Measurements from ENCODE around the gene KLK2. TPM values are rescaled to one million over a fixed set of nuclear protein-coding genes. Genes with fewer than 3 reads are reported as not detected.

KLK2 gene
- total and polyA plus RNA-seq, 2 of the 4 experiments (the other 2 are of a cell fraction) = not detected

- Histone ChIP-seq H3K18ac (ENCODE audit: low read depth, low read length) (no peak overlapping the region), H3K79me1 (ENCODE audit: low read depth in 1 of 2, low read length in 2 of 2) (no peaks in the 10 kb centered on the region), H4K91ac (ENCODE audit: insufficient read depth, low read depth, low read length) (no peak overlapping the region), H3K4me1 (ENCODE audit: control insufficient read depth, insufficient read depth, low read length) (no peaks in the 10 kb centered on the region), H3K4me2 (ENCODE audit: low read depth, low read length) (no peak overlapping the region), H4K8ac (ENCODE audit: low read depth in 2 of 2, low read length in 2 of 2) (no peak overlapping the region), H3K9ac (ENCODE audit: low read depth, low read length) (no peak overlapping the region), H3K9me3 (ENCODE audit: control insufficient read depth, insufficient read depth, low read length) (no peaks in the 10 kb centered on the region), H2BK20ac (ENCODE audit: low read depth, low read length) (no peak overlapping the region), H4K5ac (ENCODE audit: low read depth, low read length) (no peak overlapping the region), H2AK9ac (replicated peaks; ENCODE audit: low read depth, low read length, poor library complexity) (no peak overlapping the region), H3K4me3 (ENCODE audit: insufficient read depth, low read depth, low read length) (no peak overlapping the region), H2BK120ac (ENCODE audit: low read depth, low read length) (no peak overlapping the region), H3K27me3 (ENCODE audit: control insufficient read depth, insufficient read depth, low read length) (peaks cover 11% of the 10 kb centered on the region), H3K23ac (ENCODE audit: low read depth, low read length) (no peak overlapping the region), H3K36me3 (ENCODE audit: control insufficient read depth, insufficient read depth, low read length) (no peaks in the 10 kb centered on the region), H2BK15ac (ENCODE audit: low read depth, low read length) (no peak overlapping the region), H3K27ac (ENCODE audit: insufficient read depth, low read length) (no peak overlapping the region), H3K9me1 (ENCODE audit: insufficient read depth, low read length) (no peaks in the 10 kb centered on the region), H2AK5ac (ENCODE audit: low read depth, low read length) (no peak overlapping the region), H2AFZ (replicated peaks; ENCODE audit: low read length, poor library complexity) (no peak overlapping the region), H3K56ac (ENCODE audit: extremely low read depth, insufficient read depth, low read length) (no peak overlapping the region), H3K4ac (ENCODE audit: low read depth, low read length) (no peak overlapping the region), H2BK5ac (ENCODE audit: low read depth, low read length, poor library complexity, severe bottlenecking) (no peak overlapping the region), H3K14ac (replicated peaks; ENCODE audit: low read depth, low read length) (no peak overlapping the region), H4K20me1 (ENCODE audit: insufficient read depth, low read length) (no peaks in the 10 kb centered on the region)
- in situ Hi-C loops (cut with MboI; ENCODE audit: low sequenced_read_pairs) = no loop called here
- POLR2A ChIA-PET (ENCODE audit: unreplicated experiment) = no interaction called here
- BruUV-seq (replicated peaks) = no TSS peak
- 55% methylated on average over 24 of the region's 25 CpGs; no CpG with 5 or more reads in 1 of the 2 experiments for WGBS, 2 experiments (ENCODE audit: extremely low coverage in 2 of 2, insufficient read length in 1 of 2)
- dilution Hi-C loops (cut with HindIII; ENCODE audit: low sequenced_read_pairs, unreplicated experiment) = no loop called here
- DNase-seq = no peak
- TF ChIP-seq RFX5 (IDR thresholded peaks at IDR 0.05; ENCODE audit: low read depth, low read length) (no peak), SMC3 (IDR thresholded peaks at IDR 0.05; ENCODE audit: low read depth, low read length) (no peak), RAD21 (IDR thresholded peaks at IDR 0.05; ENCODE audit: low read length) (no peak), BHLHE40 (IDR thresholded peaks at IDR 0.05; ENCODE audit: low read depth, low read length) (no peak), CHD1 (IDR thresholded peaks at IDR 0.05; ENCODE audit: low read depth, low read length) (no peak)
- no peak for ATAC-seq (ENCODE audit: low read depth)
- intact Hi-C loops (cut with micrococcal nuclease) = no loop called here
- CTCF ChIA-PET = no interaction called here
Observed at GRCh38 chr19:50908336-50908735, 35.1 kb downstream of the KLK2 start.
